Type B pancreatic cell (in vitro differentiated cells): ENCODE data around the gene TAP1. TPM values are rescaled to one million over a fixed set of nuclear protein-coding genes. Genes with fewer than 3 reads are reported as not detected.

Source experiments
- DNase-seq: peaks from one replicate; pipeline ENCODE4 v3.0.0; 2021; ENCODE audit warnings: mixed read lengths; ENCODE audit not compliant: unreplicated experiment; ENCODE audit errors: extremely low spot score
- H3K27ac Mint-ChIP-seq: 2 replicates; pipeline ENCODE4 v1.8.0; 2021; ENCODE audit warnings: mild to moderate bottlenecking, mixed read lengths
- H3K27me3 Mint-ChIP-seq: 2 replicates; pipeline ENCODE4 v1.8.0; 2021; ENCODE audit warnings: mixed read lengths
- H3K36me3 Mint-ChIP-seq: 2 replicates; pipeline ENCODE4 v1.8.0; 2021; ENCODE audit warnings: mixed read lengths
- H3K4me1 Mint-ChIP-seq: one replicate; pipeline ENCODE4 v1.8.0; 2021; ENCODE audit warnings: mixed read lengths; ENCODE audit not compliant: unreplicated experiment
- H3K4me3 Mint-ChIP-seq: 2 replicates; pipeline ENCODE4 v1.8.0; 2021; ENCODE audit warnings: mild to moderate bottlenecking, mixed read lengths
- H3K9me3 Mint-ChIP-seq: 2 replicates; pipeline ENCODE4 v1.8.0; 2021; ENCODE audit warnings: mixed read lengths
- long read RNA-seq: library from polyadenylated mRNA; unstranded; transcript quantifications from one replicate; pipeline ENCODE4 v2.0.0, GENCODE V29; 2020
- total RNA-seq: library from RNA; stranded (reverse); gene quantifications from 2 replicates; pipeline ENCODE4 v1.2.1, GENCODE V29; 2021; ENCODE audit warnings: low replicate concordance
- TF ChIP-seq, protein P1 (sequence below): fragments of 200-600 bp; sonication (generic); conservative IDR thresholded peaks from 2 replicates; pipeline ENCODE4 v1.5.0; 2021; ENCODE audit warnings: antibody characterized with exemption, mild to moderate bottlenecking

Gene TAP1, protein sequence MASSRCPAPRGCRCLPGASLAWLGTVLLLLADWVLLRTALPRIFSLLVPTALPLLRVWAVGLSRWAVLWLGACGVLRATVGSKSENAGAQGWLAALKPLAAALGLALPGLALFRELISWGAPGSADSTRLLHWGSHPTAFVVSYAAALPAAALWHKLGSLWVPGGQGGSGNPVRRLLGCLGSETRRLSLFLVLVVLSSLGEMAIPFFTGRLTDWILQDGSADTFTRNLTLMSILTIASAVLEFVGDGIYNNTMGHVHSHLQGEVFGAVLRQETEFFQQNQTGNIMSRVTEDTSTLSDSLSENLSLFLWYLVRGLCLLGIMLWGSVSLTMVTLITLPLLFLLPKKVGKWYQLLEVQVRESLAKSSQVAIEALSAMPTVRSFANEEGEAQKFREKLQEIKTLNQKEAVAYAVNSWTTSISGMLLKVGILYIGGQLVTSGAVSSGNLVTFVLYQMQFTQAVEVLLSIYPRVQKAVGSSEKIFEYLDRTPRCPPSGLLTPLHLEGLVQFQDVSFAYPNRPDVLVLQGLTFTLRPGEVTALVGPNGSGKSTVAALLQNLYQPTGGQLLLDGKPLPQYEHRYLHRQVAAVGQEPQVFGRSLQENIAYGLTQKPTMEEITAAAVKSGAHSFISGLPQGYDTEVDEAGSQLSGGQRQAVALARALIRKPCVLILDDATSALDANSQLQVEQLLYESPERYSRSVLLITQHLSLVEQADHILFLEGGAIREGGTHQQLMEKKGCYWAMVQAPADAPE
- total RNA-seq, result 16.7 and 38.4 TPM in 2 replicates
- long read RNA-seq, transcript TAP1-201 (11 exons, 2,959 nt), result major isoform, 82 of 98 reads
- long read RNA-seq, partial matches to known transcripts, result 12 of 98 reads
- long read RNA-seq, other reads (novel, unspliced or antisense), result 2 of 98 reads

DNA sequence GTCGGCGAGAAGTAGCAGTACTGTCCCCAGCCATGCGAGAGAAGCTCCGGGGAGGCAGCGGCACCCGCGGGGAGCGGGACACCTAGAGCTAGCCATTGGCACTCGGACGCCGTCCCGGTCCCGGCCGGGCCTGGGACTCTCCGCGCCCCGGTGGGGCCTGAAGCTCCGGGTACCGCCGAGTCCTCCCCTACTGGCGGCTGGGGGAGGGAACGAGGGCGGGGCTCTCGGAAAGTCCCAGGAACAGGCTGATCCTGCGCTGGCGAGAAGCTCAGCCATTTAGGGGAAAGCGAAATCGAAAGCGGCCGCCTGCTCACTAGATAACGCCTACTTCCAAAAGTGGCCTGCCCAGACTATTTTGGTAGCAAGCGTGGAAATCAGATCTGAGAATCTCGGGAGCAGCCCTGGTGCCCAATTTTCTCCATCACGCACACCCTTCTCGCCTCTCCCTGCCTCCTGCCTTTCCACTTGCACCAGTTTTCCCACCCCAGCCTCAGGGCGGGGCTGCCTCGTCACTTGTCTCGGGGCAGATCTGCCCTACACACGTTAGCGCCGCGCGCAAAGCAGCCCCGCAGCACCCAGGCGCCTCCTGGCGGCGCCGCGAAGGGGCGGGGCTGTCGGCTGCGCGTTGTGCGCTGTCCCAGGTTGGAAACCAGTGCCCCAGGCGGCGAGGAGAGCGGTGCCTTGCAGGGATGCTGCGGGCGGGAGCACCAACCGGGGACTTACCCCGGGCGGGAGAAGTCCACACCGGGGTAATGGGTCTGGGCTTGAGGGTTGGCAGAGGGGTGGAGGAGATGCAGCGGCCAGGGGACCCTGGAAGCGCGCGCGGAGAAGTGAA lies at the start of gene TAP1, which contains the start of gene PSMB9:
TSS of gene TAP1 (minus strand) at position 164 of the 835 bp plus-strand sequence. CDS start at position 96, 68 bp downstream.
TSS of gene PSMB9 (plus strand) at position 652 of the 835 bp plus-strand sequence. CDS start at position 690, 38 bp downstream.
- Mint-ChIP-seq H3K27me3 (peaks cover 91% of the 10 kb centered on the region), H3K4me3 (peak within 1 kb of the TSS; percentile 98), H3K27ac (peak within 1 kb of the TSS; percentile 99), H3K36me3 (peaks cover 4% of the 10 kb centered on the region), H3K4me1 (no peaks in the 10 kb centered on the region), H3K9me3 (no peaks in the 10 kb centered on the region)
- TF ChIP-seq, protein P1, sequence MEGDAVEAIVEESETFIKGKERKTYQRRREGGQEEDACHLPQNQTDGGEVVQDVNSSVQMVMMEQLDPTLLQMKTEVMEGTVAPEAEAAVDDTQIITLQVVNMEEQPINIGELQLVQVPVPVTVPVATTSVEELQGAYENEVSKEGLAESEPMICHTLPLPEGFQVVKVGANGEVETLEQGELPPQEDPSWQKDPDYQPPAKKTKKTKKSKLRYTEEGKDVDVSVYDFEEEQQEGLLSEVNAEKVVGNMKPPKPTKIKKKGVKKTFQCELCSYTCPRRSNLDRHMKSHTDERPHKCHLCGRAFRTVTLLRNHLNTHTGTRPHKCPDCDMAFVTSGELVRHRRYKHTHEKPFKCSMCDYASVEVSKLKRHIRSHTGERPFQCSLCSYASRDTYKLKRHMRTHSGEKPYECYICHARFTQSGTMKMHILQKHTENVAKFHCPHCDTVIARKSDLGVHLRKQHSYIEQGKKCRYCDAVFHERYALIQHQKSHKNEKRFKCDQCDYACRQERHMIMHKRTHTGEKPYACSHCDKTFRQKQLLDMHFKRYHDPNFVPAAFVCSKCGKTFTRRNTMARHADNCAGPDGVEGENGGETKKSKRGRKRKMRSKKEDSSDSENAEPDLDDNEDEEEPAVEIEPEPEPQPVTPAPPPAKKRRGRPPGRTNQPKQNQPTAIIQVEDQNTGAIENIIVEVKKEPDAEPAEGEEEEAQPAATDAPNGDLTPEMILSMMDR, result peak; percentile 69
- DNase-seq, result peak; percentile 87

DNA sequence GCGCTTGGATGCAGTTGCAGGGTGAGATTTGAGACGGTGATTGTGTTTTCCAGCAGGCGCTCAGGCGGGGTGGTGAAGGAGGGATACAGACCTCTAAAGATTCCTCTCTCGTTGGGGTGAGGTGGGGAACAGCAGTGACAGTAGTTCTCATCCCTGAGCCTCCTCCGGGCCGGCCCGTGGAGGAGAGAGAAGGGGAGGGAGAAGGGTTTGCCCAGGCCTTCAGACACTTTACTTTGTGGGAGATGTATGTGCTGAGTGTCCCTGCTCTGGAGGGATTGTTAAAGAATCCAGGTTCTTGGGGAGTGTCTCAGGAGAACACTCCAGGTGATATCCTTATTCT lies 41.5 kb upstream of the TAP1 start:
- no peaks in the 10 kb centered on the region for H3K9me3 Mint-ChIP-seq
- H3K4me1 Mint-ChIP-seq, result peaks cover 29% of the 10 kb centered on the region
- H3K4me3 Mint-ChIP-seq, result peak overlapping the region; percentile 99
- no peak for DNase-seq
- peak overlapping the region; percentile 96 for H3K27ac Mint-ChIP-seq
- TF ChIP-seq, protein P1, result no peak
- peaks cover 8% of the 10 kb centered on the region for H3K27me3 Mint-ChIP-seq
- H3K36me3 Mint-ChIP-seq, result peaks cover 7% of the 10 kb centered on the region

DNA sequence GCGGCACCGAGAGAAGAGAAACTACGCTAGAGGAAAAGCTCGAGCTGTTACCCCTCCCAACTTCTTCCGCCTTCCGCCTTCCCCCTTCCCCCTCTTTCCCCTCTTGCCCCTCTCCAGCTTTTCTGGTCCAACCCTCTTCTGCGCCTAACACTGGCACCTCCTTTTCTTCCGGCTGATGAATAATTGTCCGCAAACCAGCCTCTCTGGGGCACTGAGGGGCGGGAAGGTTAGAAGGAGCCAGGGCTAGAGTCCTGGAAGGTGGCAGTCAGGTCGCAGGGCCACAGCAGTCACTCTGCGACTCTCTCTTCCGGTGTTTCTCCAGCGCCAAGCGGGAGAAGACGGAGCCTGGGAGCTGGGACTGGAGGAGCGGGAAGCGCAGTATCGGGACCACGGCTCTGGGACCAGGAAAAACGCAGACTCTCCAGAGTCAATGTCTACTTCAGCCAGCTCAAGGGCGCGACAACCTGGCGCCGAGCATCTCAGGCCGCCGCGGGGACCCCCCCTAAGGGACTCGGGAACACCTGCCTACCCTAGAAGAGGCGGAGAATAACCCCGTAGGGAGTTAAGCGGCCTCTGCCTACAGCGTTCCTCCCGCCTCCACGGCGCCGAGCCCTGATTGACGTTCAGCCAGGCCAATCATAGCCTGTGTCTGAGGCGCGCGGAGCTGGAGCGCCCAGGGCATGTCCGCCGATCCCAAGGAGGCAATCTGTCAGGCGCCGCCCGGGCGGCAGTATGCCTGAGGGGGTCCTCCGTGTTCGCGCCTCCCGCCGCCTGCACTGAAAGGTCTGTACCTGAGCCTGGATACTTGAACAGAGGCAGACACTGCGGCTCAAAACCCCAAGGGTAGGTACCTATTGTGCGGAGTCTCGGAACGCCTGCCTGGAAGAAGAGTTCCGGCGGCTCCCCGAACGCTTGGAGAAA lies 40.8 kb upstream of the TAP1 start:
- Mint-ChIP-seq H3K27ac (peak overlapping the region; percentile 96), H3K9me3 (no peaks in the 10 kb centered on the region), H3K36me3 (peaks cover 7% of the 10 kb centered on the region), H3K27me3 (peaks cover 12% of the 10 kb centered on the region), H3K4me1 (peaks cover 29% of the 10 kb centered on the region), H3K4me3 (peak overlapping the region; percentile 99)
- DNase-seq, result peak; percentile 97
- TF ChIP-seq, protein P1, result peak; percentile 42

DNA sequence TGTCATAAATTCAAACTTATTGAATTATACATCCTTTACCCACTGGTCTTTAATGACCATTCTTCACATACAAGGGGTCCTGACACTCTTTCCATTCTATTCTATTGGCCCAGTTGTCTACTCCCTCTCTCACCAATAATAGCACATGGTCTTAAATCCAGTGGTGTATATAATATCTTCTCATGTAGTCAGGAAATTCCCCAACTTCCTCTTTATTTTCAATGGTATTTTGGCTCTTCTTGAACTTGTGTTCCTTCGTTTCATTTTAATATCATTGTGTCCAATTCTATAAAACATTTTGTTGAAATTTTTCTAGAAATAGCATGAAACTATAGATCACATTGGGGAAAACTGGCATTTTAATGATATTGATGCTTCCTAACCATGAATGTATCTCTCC lies 37.3 kb upstream of the TAP1 start:
- H3K4me1 Mint-ChIP-seq, result peaks cover 17% of the 10 kb centered on the region
- no peak for DNase-seq
- H3K9me3 Mint-ChIP-seq, result no peaks in the 10 kb centered on the region
- no peaks in the 10 kb centered on the region for H3K36me3 Mint-ChIP-seq
- TF ChIP-seq, protein P1, result no peak
- H3K4me3 Mint-ChIP-seq, result no peak overlapping the region
- no peak overlapping the region for H3K27ac Mint-ChIP-seq
- H3K27me3 Mint-ChIP-seq, result peaks cover 29% of the 10 kb centered on the region
